DLD1 (cell line): ENCODE results near the gene RGPD3.
"Not testable (repeated sequence)": the region's sequence is repeated elsewhere in the genome, so short reads cannot be mapped to it uniquely, and the experiment has no call there.

Experiments
- in situ Hi-C: cut with HindIII; loops from 2 replicates; pipeline ENCODE4 v1.10.0; 2017; ENCODE audit warnings: low sequenced_read_pairs

The RGPD3 gene

GRCh38 chr2:106468107-106468506 is at the start of gene RGPD3:
Gene RGPD3, minus strand, starts transcription at chr2:106468413. Its CDS starts 125 bp downstream, at chr2:106468288.
- in situ Hi-C loops: not testable (repeated sequence)

- in situ Hi-C loops: no loop called here
Measured at GRCh38 chr2:106517329-106517728, 49.1 kb upstream of the RGPD3 start.

- in situ Hi-C loops: no loop called here
Measured at GRCh38 chr2:106516864-106517263, 48.7 kb upstream of the RGPD3 start.

GRCh38 chr2:106516436-106516835 is 48.2 kb upstream of the RGPD3 start:
- in situ Hi-C loops: no loop called here

- in situ Hi-C loops: not testable (repeated sequence)
Measured at GRCh38 chr2:106514827-106515226, 46.6 kb upstream of the RGPD3 start.

- in situ Hi-C loops: not testable (repeated sequence)
Measured at GRCh38 chr2:106513391-106513790, 45.2 kb upstream of the RGPD3 start.

GRCh38 chr2:106511934-106512333 is 43.7 kb upstream of the RGPD3 start:
- in situ Hi-C loops: not testable (repeated sequence)

GRCh38 chr2:106511476-106511901 is 43.3 kb upstream of the RGPD3 start:
- in situ Hi-C loops: not testable (repeated sequence)

- in situ Hi-C loops: not testable (repeated sequence)
Measured at GRCh38 chr2:106510791-106511190, 42.6 kb upstream of the RGPD3 start.

GRCh38 chr2:106509374-106509770 is 41.2 kb upstream of the RGPD3 start:
- in situ Hi-C loops: not testable (repeated sequence)

- in situ Hi-C loops: not testable (repeated sequence)
Measured at GRCh38 chr2:106508660-106509373, 40.6 kb upstream of the RGPD3 start.

GRCh38 chr2:106506002-106506687 is 37.9 kb upstream of the RGPD3 start:
- in situ Hi-C loops: not testable (repeated sequence)

- in situ Hi-C loops: not testable (repeated sequence)
Measured at GRCh38 chr2:106504787-106505186, 36.6 kb upstream of the RGPD3 start.

- in situ Hi-C loops: not testable (repeated sequence)
Measured at GRCh38 chr2:106504192-106504591, 36.0 kb upstream of the RGPD3 start.

GRCh38 chr2:106502351-106502750 is 34.1 kb upstream of the RGPD3 start:
- in situ Hi-C loops: not testable (repeated sequence)

- in situ Hi-C loops: not testable (repeated sequence)
Measured at GRCh38 chr2:106500350-106500749, 32.1 kb upstream of the RGPD3 start.

GRCh38 chr2:106498549-106498948 is 30.3 kb upstream of the RGPD3 start:
- in situ Hi-C loops: not testable (repeated sequence)

GRCh38 chr2:106492913-106493312 is 24.7 kb upstream of the RGPD3 start:
- in situ Hi-C loops: not testable (repeated sequence)

- in situ Hi-C loops: not testable (repeated sequence)
Measured at GRCh38 chr2:106492399-106492798, 24.2 kb upstream of the RGPD3 start.

- in situ Hi-C loops: not testable (repeated sequence)
Measured at GRCh38 chr2:106489701-106490100, 21.5 kb upstream of the RGPD3 start.

- in situ Hi-C loops: not testable (repeated sequence)
Measured at GRCh38 chr2:106487386-106488191, 19.4 kb upstream of the RGPD3 start.
